GM12865 (cell line): ENCODE results near the gene TRIM50.
"Not testable (repeated sequence)": the region's sequence is repeated elsewhere in the genome, so short reads cannot be mapped to it uniquely, and the experiment has no call there.

Experiments
- DNase-seq: peaks from one replicate; pipeline ENCODE4 v3.0.0; 2010; ENCODE audit warnings: low read depth
- H3K4me3 ChIP-seq: 2 replicates; pipeline ENCODE4 v1.5.1; 2011; ENCODE audit warnings: mild to moderate bottlenecking, low read depth, low read length, control low read depth
- TF ChIP-seq, protein P1 (sequence below): IDR thresholded peaks from 2 replicates; pipeline ENCODE4 v1.5.1; 2011; ENCODE audit warnings: low read length, control low read depth, low read depth, inconsistent platforms; ENCODE audit not compliant: insufficient read depth; ENCODE audit errors: missing control alignments

Gene TRIM50

DNA sequence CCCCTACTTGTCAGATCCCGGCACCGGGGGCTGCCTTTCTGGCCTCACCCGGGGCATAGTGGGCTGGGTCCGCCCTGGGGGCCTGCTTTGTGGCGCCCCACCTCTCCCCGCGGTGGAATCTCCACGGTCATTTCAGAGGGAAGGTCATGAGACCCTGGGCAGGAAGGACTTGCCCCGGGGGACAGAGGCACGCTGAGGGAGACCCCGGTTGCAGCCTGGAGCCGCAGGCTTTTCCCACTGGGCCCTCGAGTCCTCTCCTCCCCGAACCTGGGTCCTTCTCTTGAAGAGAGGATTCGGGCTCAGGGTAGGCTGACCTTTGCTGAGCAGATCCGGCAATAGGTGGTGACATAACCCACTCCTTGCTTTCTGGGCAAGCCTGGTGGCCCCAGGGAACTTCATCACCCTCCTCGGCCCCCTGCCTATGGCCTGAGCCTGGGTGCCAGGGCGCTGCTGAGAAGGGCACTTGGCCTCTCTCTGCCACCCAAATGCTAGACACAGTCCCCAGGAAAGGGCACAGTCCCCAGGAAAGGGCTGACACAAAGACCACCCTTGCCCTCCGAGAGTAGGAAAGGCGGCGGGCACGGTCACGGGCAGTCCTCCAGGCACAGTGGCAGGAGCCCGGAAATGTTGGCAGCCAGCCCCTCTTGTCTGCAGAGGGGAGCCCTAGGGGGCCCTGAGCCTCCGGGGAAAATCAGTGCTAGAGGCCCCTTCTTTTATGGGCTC, 36.3 kb upstream of the TRIM50 start:
- no peak for DNase-seq
- H3K4me3 ChIP-seq: no peak overlapping the region
- TF ChIP-seq, protein P1, sequence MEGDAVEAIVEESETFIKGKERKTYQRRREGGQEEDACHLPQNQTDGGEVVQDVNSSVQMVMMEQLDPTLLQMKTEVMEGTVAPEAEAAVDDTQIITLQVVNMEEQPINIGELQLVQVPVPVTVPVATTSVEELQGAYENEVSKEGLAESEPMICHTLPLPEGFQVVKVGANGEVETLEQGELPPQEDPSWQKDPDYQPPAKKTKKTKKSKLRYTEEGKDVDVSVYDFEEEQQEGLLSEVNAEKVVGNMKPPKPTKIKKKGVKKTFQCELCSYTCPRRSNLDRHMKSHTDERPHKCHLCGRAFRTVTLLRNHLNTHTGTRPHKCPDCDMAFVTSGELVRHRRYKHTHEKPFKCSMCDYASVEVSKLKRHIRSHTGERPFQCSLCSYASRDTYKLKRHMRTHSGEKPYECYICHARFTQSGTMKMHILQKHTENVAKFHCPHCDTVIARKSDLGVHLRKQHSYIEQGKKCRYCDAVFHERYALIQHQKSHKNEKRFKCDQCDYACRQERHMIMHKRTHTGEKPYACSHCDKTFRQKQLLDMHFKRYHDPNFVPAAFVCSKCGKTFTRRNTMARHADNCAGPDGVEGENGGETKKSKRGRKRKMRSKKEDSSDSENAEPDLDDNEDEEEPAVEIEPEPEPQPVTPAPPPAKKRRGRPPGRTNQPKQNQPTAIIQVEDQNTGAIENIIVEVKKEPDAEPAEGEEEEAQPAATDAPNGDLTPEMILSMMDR: no peak

DNA sequence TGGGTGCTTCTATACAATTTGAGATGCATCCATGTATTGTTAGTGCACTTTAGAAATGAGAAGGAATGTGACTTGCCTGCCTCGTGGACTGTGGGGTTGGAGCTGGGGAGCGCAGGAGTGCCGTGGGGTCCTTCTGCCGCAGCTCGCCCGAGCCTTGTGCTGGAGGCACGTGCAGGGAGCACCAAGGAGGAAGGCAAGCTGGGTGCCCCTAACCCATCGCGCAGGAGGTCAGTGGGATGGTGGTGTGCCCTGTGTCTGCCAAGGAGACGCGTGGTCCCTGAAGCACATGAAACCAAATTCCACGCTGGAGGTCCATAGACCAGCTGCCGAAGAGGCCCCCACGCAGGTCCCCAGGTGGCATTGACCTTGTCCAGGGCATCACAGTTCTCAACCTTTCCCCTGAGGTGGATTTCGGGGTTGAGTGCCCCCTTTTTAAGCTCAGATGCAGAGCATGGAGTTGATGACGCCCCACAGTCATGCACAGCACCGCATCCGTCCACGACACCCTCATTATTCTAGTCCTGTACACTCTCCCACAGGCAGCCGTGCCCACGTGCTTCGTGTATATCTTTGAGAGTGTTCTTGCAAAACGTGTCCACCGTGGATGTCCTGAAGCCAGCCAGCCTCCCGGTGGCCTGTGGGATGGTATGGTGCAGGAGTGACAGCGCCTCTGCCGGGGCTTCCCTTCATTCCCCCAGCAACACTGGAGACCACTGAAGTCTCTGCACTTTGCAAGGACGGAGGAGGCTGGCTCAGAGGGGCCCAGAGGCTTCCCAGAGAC, 35.5 kb upstream of the TRIM50 start:
- TF ChIP-seq, protein P1: no peak
- H3K4me3 ChIP-seq: no peak overlapping the region
- DNase-seq: no peak

DNA sequence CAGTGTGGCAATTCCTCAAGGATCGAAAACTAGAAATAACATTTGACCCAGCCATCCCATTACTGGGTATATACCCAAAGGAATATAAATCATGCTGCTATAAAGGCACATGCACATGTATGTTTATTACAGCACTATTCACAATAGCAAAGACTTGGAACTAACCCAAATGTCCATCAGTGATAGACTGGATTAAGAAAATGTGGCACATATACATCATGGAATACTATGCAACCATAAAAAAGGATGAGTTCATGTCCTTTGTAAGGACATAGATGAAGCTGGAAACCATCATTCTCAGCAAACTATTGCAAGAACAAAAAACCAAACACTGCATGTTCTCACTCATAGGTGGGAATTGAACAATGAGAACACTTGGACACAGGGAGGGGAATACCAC, 32.7 kb upstream of the TRIM50 start:
- H3K4me3 ChIP-seq, DNase-seq: not testable (repeated sequence)

DNA sequence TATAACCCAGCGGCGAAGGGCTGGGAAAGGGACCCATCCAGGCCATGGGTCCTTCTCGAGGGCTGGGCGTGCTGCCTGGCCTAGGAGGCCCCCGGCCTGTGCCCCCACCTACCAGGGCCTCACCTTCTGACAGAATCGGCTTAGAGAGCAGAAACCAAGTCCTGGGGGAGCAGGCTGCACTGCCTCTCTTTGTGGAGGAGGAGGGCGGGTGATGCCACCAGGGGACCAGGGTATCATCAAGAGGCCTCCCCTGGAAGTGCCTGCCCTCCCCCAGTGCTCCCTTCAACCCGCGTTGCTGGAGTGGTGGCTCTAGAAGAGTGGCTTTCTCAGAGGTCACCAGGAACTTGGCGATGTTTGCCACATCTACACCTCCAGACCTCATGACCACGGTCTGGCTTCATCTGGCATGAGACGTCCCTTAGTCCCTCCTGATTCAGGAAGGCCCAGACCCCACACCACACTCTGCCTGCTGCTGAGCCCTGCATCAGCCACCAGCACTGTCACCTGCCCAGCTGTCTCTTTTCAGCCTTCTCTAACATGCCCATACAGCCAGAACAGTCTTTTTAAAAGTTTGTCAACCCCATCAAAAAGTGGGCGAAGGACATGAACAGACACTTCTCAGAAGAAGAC, 32.0 kb upstream of the TRIM50 start:
- H3K4me3 ChIP-seq: no peak overlapping the region
- TF ChIP-seq, protein P1: no peak
- no peak for DNase-seq

DNA sequence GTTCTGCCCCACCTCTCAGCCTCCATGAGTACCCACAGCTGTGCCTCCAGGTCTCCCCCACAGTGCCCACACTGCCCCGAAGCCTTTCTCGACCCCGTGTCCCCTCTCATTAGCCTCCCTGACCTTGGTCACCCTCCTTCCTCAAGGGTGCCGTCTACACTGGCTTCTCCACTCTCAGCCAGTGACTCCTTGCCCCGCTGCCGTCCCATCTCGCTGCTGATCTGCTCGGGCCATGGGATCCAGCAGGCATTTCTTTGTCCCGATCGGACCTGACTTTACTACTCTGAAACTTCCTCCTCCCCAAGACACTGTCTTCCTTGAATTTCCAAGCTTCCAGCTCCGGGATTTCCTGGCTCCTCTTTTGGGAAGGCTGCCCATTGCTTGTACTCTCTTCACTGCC, 31.4 kb upstream of the TRIM50 start:
- no peak for DNase-seq
- H3K4me3 ChIP-seq: no peak overlapping the region
- TF ChIP-seq, protein P1: no peak

DNA sequence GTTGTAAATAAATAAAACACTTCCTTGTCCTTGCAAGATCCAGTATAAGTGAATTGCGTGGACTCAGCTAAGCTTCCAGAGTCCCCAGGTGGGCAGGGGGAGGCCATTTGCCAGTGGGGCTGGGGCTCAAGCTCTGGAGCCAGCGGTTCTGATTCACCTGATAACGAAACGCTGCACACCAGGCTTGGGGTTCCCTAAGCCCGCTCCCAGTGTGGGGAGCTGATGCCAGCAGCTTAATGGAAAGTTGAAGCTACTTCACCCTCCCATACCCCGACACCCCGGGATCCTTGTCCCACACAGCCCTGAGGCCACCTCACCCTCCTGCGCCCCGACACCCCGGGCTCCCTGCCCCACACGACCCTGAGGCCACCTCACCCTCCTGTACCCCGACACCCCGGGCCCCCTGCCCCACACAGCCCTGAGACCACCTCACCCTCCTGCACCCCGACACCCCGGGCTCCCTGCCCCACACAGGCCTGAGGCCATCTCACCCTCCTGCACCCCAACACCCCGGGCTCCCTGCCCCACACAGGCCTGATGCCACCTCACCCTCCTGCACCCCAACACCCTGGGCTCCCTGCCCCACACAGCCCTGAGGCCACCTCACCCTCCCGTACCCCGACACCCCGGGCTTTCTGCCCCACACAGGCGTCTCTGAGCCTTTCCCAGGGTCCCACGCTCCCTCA, 30.9 kb upstream of the TRIM50 start:
- TF ChIP-seq, protein P1: no peak
- H3K4me3 ChIP-seq: no peak overlapping the region
- no peak for DNase-seq

DNA sequence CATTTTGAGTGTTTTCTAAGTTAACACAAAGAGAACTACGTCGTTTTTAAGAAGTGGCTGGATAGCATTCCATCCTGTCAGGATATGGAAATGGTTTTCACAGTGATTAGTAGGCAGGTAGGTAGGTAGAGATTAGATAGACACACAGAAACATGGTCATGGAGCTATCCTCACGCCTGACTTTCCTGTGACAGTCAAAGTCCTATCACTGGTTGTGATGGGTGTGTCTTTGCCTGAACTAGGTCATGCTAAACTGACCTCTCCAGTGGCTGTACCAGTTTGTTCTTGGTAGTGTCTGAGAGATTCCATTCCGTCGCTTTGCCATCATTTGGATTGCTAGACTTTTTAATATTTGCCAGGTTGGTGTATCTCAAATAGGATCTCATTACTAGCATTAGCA, 28.3 kb upstream of the TRIM50 start:
- no peak for DNase-seq
- TF ChIP-seq, protein P1: no peak
- no peak overlapping the region for H3K4me3 ChIP-seq
